Measurements from ENCODE around the gene UMODL1.

GRCh38 chr21:42171091-42172053 lies 100.3 kb downstream of the UMODL1 start:
- TF ChIP-seq CTCF (conservative IDR thresholded peaks at IDR 0.05): no peak
- no peak for TF ChIP-seq EZH2 (IDR thresholded peaks at IDR 0.05; ENCODE audit: low read depth)
